IMR-90 (cell line): Measurements from ENCODE around the gene RPS6KA2. TPM values are rescaled to one million over a fixed set of nuclear protein-coding genes. Genes with fewer than 3 reads are reported as not detected.

ENCODE experiments used
- ATAC-seq: fragments of 200-7000 bp; cut with Tn5 transposase; 2 replicates; pipeline ENCODE4 v1.9.1; 2020; ENCODE audit warnings: low read depth, mild to moderate bottlenecking, moderate library complexity
- BruUV-seq: library from RNA; stranded (reverse); fragments of 400-500 nt; replicated peaks from 2 replicates; lab custom pipeline; 2021; lab: Mats Ljungman, UMichigan
- CTCF ChIA-PET: fragments of 300-600 bp; formaldehyde crosslinking; extraction: SDS; loops from one replicate; lab custom pipeline; 2021; ENCODE audit warnings: antibody characterized with exemption; lab: Yijun Ruan, JAX
- POLR2A ChIA-PET: fragments of 300-600 bp; sonication (Branson Sonifier 250); formaldehyde crosslinking; loops from one replicate; lab custom pipeline; 2022; ENCODE audit warnings: antibody characterized with exemption; ENCODE audit not compliant: unreplicated experiment; lab: Charles Lee
- DNase-seq: peaks from one replicate; pipeline ENCODE4 v3.0.0; 2013
- H2AFZ ChIP-seq: replicated peaks from 2 replicates; pipeline ENCODE3; 2013; ENCODE audit warnings: low read length, mild to moderate bottlenecking; ENCODE audit not compliant: poor library complexity
- H2AK5ac ChIP-seq: 2 replicates; pipeline ENCODE4 v1.6.1; 2013; ENCODE audit warnings: low read depth, low read length, inconsistent platforms
- H2AK9ac ChIP-seq: replicated peaks from 2 replicates; pipeline ENCODE3; 2013; ENCODE audit warnings: mild to moderate bottlenecking, low read depth, low read length, moderate library complexity; ENCODE audit not compliant: poor library complexity
- H2BK120ac ChIP-seq: 2 replicates; pipeline ENCODE4 v1.6.1; 2013; ENCODE audit warnings: low read depth, low read length, inconsistent platforms
- H2BK15ac ChIP-seq: 3 replicates; pipeline ENCODE4 v1.6.1; 2013; ENCODE audit warnings: low read depth, low read length, inconsistent platforms
- H2BK20ac ChIP-seq: 2 replicates; pipeline ENCODE4 v1.6.1; 2013; ENCODE audit warnings: low read depth, mild to moderate bottlenecking, inconsistent platforms, low read length, moderate library complexity
- H2BK5ac ChIP-seq: 2 replicates; pipeline ENCODE4 v1.6.1; 2013; ENCODE audit warnings: mild to moderate bottlenecking, low read depth, low read length, inconsistent platforms; ENCODE audit not compliant: poor library complexity, severe bottlenecking
- H3K14ac ChIP-seq: replicated peaks from 2 replicates; pipeline ENCODE4 v1.6.1; 2013; ENCODE audit warnings: low read depth, low read length, inconsistent platforms
- H3K18ac ChIP-seq: 2 replicates; pipeline ENCODE4 v1.6.1; 2013; ENCODE audit warnings: low read depth, low read length, control low read depth
- H3K23ac ChIP-seq: 2 replicates; pipeline ENCODE4 v1.6.1; 2013; ENCODE audit warnings: low read depth, low read length, inconsistent platforms
- H3K27ac ChIP-seq: 2 replicates; pipeline ENCODE4 v1.5.1; 2013; ENCODE audit warnings: mild to moderate bottlenecking, control low read depth, low read length; ENCODE audit not compliant: insufficient read depth
- H3K27me3 ChIP-seq: 2 replicates; pipeline ENCODE4 v1.6.1; 2013; ENCODE audit warnings: low read length; ENCODE audit not compliant: control insufficient read depth, insufficient read depth
- H3K36me3 ChIP-seq: 2 replicates; pipeline ENCODE4 v1.6.1; 2013; ENCODE audit warnings: low read length, mixed read lengths; ENCODE audit not compliant: control insufficient read depth, insufficient read depth
- H3K4ac ChIP-seq: 2 replicates; pipeline ENCODE4 v1.6.1; 2013; ENCODE audit warnings: low read depth, low read length, inconsistent platforms
- H3K4me1 ChIP-seq: 2 replicates; pipeline ENCODE4 v1.6.1; 2013; ENCODE audit warnings: low read length, mixed read lengths; ENCODE audit not compliant: control insufficient read depth, insufficient read depth
- H3K4me2 ChIP-seq: 2 replicates; pipeline ENCODE4 v1.6.1; 2013; ENCODE audit warnings: low read depth, mild to moderate bottlenecking, control low read depth, low read length, moderate library complexity
- H3K4me3 ChIP-seq: 2 replicates; pipeline ENCODE4 v1.5.1; 2013; ENCODE audit warnings: low read depth, mild to moderate bottlenecking, control low read depth, low read length, moderate library complexity; ENCODE audit not compliant: insufficient read depth
- H3K56ac ChIP-seq: 2 replicates; pipeline ENCODE4 v1.6.1; 2013; ENCODE audit warnings: low read length, inconsistent platforms; ENCODE audit not compliant: insufficient read depth; ENCODE audit errors: extremely low read depth
- H3K79me1 ChIP-seq, 2 experiments: 2 replicates each; pipeline ENCODE4 v1.6.1; 2013; ENCODE audit warnings: low read length in 2 of 2, inconsistent platforms in 1 of 2, low read depth in 1 of 2
- H3K9ac ChIP-seq: 2 replicates; pipeline ENCODE4 v1.6.1; 2013; ENCODE audit warnings: low read depth, low read length, control low read depth
- H3K9me1 ChIP-seq: 2 replicates; pipeline ENCODE4 v1.6.1; 2013; ENCODE audit warnings: low read length, inconsistent platforms; ENCODE audit not compliant: insufficient read depth
- H3K9me3 ChIP-seq: 2 replicates; pipeline ENCODE4 v1.6.1; 2013; ENCODE audit warnings: low read length; ENCODE audit not compliant: control insufficient read depth, insufficient read depth
- H4K20me1 ChIP-seq: 2 replicates; pipeline ENCODE4 v1.6.1; 2013; ENCODE audit warnings: low read length, inconsistent platforms; ENCODE audit not compliant: insufficient read depth
- H4K5ac ChIP-seq: 2 replicates; pipeline ENCODE4 v1.6.1; 2013; ENCODE audit warnings: mild to moderate bottlenecking, low read depth, low read length, control low read depth
- H4K8ac ChIP-seq, 2 experiments: 2 replicates each; pipeline ENCODE4 v1.6.1; 2013; ENCODE audit warnings: low read depth in 2 of 2, low read length in 2 of 2, control low read depth in 1 of 2, inconsistent platforms in 1 of 2
- H4K91ac ChIP-seq: 2 replicates; pipeline ENCODE4 v1.6.1; 2013; ENCODE audit warnings: low read depth, low read length, inconsistent platforms; ENCODE audit not compliant: insufficient read depth
- FOS ChIP-seq: fragments of 150-350 bp; IDR thresholded peaks from 2 replicates; pipeline ENCODE4 v1.6.1; 2016; ENCODE audit warnings: low read depth, low read length
- MAZ ChIP-seq: IDR thresholded peaks from 2 replicates; pipeline ENCODE4 v1.6.1; 2012; ENCODE audit warnings: low read depth, mild to moderate bottlenecking, low read length, improper control_type of control experiment, moderate library complexity, borderline replicate concordance
- RAD21 ChIP-seq: IDR thresholded peaks from 2 replicates; pipeline ENCODE4 v1.6.1; 2012; ENCODE audit warnings: low read length, improper control_type of control experiment
- WGBS, 2 experiments: methylation state at CpG; one replicate each; pipeline versions ENCODE4 v1.1.5 to v1.1.7; 2013; ENCODE audit warnings: missing lambda C conversion rate in 2 of 2; ENCODE audit not compliant: insufficient read length in 1 of 2; ENCODE audit errors: extremely low coverage in 2 of 2; 5-methylcytosine and 5-hydroxymethylcytosine counted together
- dilution Hi-C: fragments of 300-500 bp; cut with HindIII; formaldehyde crosslinking; loops from one replicate; pipeline ENCODE4 v1.14.3; 2018; ENCODE audit warnings: low sequenced_read_pairs; ENCODE audit not compliant: unreplicated experiment
- in situ Hi-C: fragments of 300-500 bp; cut with MboI; formaldehyde crosslinking; loops from 3 replicates; pipeline ENCODE4 v1.14.3; 2019; ENCODE audit warnings: low sequenced_read_pairs, inconsistent platforms, mixed read lengths
- intact Hi-C: fragments of 100-400 bp; cut with micrococcal nuclease; formaldehyde crosslinking; loops from 2 replicates; pipeline ENCODE4 v1.10.0; 2022
- polyA plus RNA-seq, 3 experiments: library from polyadenylated mRNA; depleted of rRNA; stranded (reverse); fragments of >200 nt; gene quantifications; 2 replicates each; pipeline ENCODE4 v1.2.3, GENCODE V29; 2012; ENCODE audit warnings: low replicate concordance in 1 of 3
- total RNA-seq: library from RNA; depleted of rRNA; stranded (reverse); fragments of >200 nt; gene quantifications from 2 replicates; pipeline ENCODE4 v1.2.3, GENCODE V29; 2012
- TF ChIP-seq, protein P1 (sequence below): fragments of 150-350 bp; IDR thresholded peaks from 2 replicates; pipeline ENCODE4 v1.6.1; 2016; ENCODE audit warnings: low read depth, mild to moderate bottlenecking, low read length, moderate library complexity, borderline replicate concordance

RPS6KA2 gene
- total and polyA plus RNA-seq, 2 of the 4 experiments (the other 2 are of a cell fraction) = 26.9 to 31.3 TPM

DNA sequence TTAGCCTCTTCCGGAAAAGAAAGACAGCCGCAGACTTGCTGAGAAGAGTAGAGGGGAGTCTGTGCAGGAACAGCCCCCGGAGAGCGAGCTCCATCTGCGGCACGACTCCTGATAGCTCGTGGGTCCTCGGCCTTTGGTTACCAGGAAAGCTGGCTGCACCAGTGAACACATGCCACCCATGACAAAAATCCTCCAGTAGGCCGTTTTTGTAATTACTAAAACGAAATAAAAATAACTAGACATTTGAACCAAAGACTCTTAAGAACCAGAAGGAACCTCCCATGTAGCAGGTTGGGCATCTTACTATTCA is 82.8 kb downstream of the RPS6KA2 start:
- peaks cover 17% of the 10 kb centered on the region; the same call in 1 of the 2 replicates for H4K20me1 ChIP-seq
- no peak overlapping the region for H4K91ac ChIP-seq
- ChIA-PET POLR2A (no interaction called here), CTCF (no interaction called here)
- no peak overlapping the region for H3K56ac ChIP-seq
- H3K4ac ChIP-seq = no peak overlapping the region
- H3K4me3 ChIP-seq = no peak overlapping the region
- H4K8ac ChIP-seq = no peak overlapping the region
- no peak overlapping the region for H2BK5ac ChIP-seq
- H3K9ac ChIP-seq = no peak overlapping the region
- ATAC-seq = no peak
- no peak overlapping the region for H3K18ac ChIP-seq
- H3K14ac ChIP-seq = no peak overlapping the region
- H2BK15ac ChIP-seq = no peak overlapping the region
- no peak overlapping the region for H4K5ac ChIP-seq
- peaks cover 15% of the 10 kb centered on the region for H3K36me3 ChIP-seq
- DNase-seq = no peak
- H3K4me2 ChIP-seq = no peak overlapping the region
- no peak overlapping the region for H2AK9ac ChIP-seq
- H2AFZ ChIP-seq = no peak overlapping the region
- no peak overlapping the region for H2BK20ac ChIP-seq
- H3K4me1 ChIP-seq = peaks cover 5% of the 10 kb centered on the region; the same call in 1 of the 2 replicates
- H3K9me3 ChIP-seq = no peaks in the 10 kb centered on the region
- no peak overlapping the region for H3K23ac ChIP-seq
- H3K27me3 ChIP-seq = no peaks in the 10 kb centered on the region
- 100% methylated on average over 6 of the region's 10 CpGs; no CpG with 5 or more reads in 1 of the 2 experiments for WGBS, 2 experiments
- peaks cover 12% of the 10 kb centered on the region; the same call in 1 of the 2 replicates for H3K9me1 ChIP-seq
- no peak overlapping the region for H2AK5ac ChIP-seq
- no TSS peak for BruUV-seq
- H3K27ac ChIP-seq = no peak overlapping the region
- TF ChIP-seq, protein P1, sequence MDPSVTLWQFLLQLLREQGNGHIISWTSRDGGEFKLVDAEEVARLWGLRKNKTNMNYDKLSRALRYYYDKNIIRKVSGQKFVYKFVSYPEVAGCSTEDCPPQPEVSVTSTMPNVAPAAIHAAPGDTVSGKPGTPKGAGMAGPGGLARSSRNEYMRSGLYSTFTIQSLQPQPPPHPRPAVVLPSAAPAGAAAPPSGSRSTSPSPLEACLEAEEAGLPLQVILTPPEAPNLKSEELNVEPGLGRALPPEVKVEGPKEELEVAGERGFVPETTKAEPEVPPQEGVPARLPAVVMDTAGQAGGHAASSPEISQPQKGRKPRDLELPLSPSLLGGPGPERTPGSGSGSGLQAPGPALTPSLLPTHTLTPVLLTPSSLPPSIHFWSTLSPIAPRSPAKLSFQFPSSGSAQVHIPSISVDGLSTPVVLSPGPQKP = no peak
- no peak for TF ChIP-seq RAD21
- no peak for TF ChIP-seq FOS
- TF ChIP-seq MAZ = no peak
- no peak overlapping the region for H2BK120ac ChIP-seq
- peaks cover 17 to 42% of the 10 kb centered on the region in 2 experiments for H3K79me1 ChIP-seq
- in situ Hi-C loops = no loop called here
- dilution Hi-C loops = no loop called here
- intact Hi-C loops = no loop called here
